ENCODE data around the gene RASSF5.

The RASSF5 gene

GRCh38 chr1:206547104-206547503, 39.8 kb downstream of the RASSF5 start:
- DNase-seq (ENCODE audit: low spot score) = no peak

GRCh38 chr1:206550446-206550845, 43.1 kb downstream of the RASSF5 start:
- no peak for DNase-seq (ENCODE audit: low spot score)

- no peak for DNase-seq (ENCODE audit: low spot score)
Observed at GRCh38 chr1:206551296-206551985, 44.1 kb downstream of the RASSF5 start.

- no peak for DNase-seq (ENCODE audit: low spot score)
Observed at GRCh38 chr1:206551986-206552326, 44.6 kb downstream of the RASSF5 start.

- DNase-seq (ENCODE audit: low spot score) = no peak
Observed at GRCh38 chr1:206554211-206554610, 46.9 kb downstream of the RASSF5 start.

GRCh38 chr1:206554701-206555472, 47.6 kb downstream of the RASSF5 start:
- DNase-seq (ENCODE audit: low spot score) = no peak

- peak; percentile 33 for DNase-seq (ENCODE audit: low spot score)
Observed at GRCh38 chr1:206555473-206555935, 48.2 kb downstream of the RASSF5 start.

GRCh38 chr1:206556047-206556749, 48.9 kb downstream of the RASSF5 start:
- no peak for DNase-seq (ENCODE audit: low spot score)

GRCh38 chr1:206556750-206557635, 49.7 kb downstream of the RASSF5 start:
- peak; percentile 65 for DNase-seq (ENCODE audit: low spot score)

GRCh38 chr1:206557636-206558473, 50.5 kb downstream of the RASSF5 start:
- DNase-seq (ENCODE audit: low spot score) = no peak

- no peak for DNase-seq (ENCODE audit: low spot score)
Observed at GRCh38 chr1:206558794-206559671, 51.7 kb downstream of the RASSF5 start.

GRCh38 chr1:206559672-206559995, 52.3 kb downstream of the RASSF5 start:
- DNase-seq (ENCODE audit: low spot score) = no peak

- peak; percentile 30 for DNase-seq (ENCODE audit: low spot score)
Observed at GRCh38 chr1:206560007-206560716, 52.8 kb downstream of the RASSF5 start.

- no peak for DNase-seq (ENCODE audit: low spot score)
Observed at GRCh38 chr1:206563367-206564207, 56.3 kb downstream of the RASSF5 start.

- DNase-seq (ENCODE audit: low spot score) = no peak
Observed at GRCh38 chr1:206565995-206566394, 58.7 kb downstream of the RASSF5 start.

- no peak for DNase-seq (ENCODE audit: low spot score)
Observed at GRCh38 chr1:206566999-206567398, 59.7 kb downstream of the RASSF5 start.

GRCh38 chr1:206568256-206568655, 60.9 kb downstream of the RASSF5 start:
- no peak for DNase-seq (ENCODE audit: low spot score)

GRCh38 chr1:206568779-206569352, 61.5 kb downstream of the RASSF5 start:
- DNase-seq (ENCODE audit: low spot score) = no peak

Data from hepatic stellate cell (primary cell).